DOHH2 (cell line): Measurements from ENCODE around the gene HS3ST5.

ENCODE experiments used
- EZH2phosphoT487 ChIP-seq: fragments of 200-600 bp; sonication (generic); IDR thresholded peaks from 2 replicates; pipeline ENCODE4 v1.6.1; 2017; ENCODE audit warnings: borderline replicate concordance, mild to moderate bottlenecking, antibody characterized with exemption, low read length, moderate library complexity, mixed read lengths
- TF ChIP-seq, protein P1 (sequence below): fragments of 200-600 bp; sonication (generic); IDR thresholded peaks from one replicate; pipeline ENCODE4 v1.5.1; 2014; ENCODE audit warnings: antibody characterized with exemption, mild to moderate bottlenecking, low read depth, low read length; ENCODE audit not compliant: poor library complexity, severe bottlenecking

DNA sequence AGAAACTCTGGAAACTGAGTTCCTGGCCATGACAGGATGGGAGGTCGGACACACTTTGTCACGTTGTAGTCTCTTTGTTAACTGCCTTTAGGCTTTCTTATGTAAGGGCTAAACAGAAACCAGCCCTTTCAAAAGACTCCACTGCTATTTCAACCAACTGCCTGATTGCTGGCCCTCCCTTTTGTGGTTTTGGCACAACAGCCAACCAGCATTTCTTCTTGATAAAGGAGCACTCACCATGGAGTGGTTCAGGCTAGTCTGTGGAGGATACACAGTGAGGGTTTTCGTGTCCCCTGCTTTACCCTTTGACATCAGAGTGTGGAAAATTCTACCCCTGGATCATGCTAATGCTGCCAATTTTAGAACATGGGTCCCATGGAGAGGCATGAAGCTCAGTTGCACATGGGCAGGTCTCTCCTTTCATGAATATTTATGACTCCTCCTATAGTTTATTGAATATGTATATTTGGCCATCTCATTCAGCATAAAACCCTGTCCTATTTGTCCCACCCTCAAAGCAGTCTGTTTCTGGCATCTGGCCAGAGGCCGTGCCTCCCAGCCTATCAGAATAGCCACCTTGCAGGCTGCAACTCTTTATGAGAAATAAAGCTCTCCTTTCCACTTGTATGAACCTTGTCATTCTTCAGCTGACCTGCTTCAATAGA lies 148.3 kb downstream of the HS3ST5 start:
- TF ChIP-seq, protein P1, sequence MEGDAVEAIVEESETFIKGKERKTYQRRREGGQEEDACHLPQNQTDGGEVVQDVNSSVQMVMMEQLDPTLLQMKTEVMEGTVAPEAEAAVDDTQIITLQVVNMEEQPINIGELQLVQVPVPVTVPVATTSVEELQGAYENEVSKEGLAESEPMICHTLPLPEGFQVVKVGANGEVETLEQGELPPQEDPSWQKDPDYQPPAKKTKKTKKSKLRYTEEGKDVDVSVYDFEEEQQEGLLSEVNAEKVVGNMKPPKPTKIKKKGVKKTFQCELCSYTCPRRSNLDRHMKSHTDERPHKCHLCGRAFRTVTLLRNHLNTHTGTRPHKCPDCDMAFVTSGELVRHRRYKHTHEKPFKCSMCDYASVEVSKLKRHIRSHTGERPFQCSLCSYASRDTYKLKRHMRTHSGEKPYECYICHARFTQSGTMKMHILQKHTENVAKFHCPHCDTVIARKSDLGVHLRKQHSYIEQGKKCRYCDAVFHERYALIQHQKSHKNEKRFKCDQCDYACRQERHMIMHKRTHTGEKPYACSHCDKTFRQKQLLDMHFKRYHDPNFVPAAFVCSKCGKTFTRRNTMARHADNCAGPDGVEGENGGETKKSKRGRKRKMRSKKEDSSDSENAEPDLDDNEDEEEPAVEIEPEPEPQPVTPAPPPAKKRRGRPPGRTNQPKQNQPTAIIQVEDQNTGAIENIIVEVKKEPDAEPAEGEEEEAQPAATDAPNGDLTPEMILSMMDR: no peak
- no peak for TF ChIP-seq EZH2phosphoT487
